RWPE2 (cell line): ENCODE measurements around the gene PSME2.

ENCODE experiments used
- ATAC-seq: fragments of 200-7000 bp; cut with Tn5 transposase; 3 replicates; pipeline ENCODE4 v1.9.1; 2021; ENCODE audit warnings: low read depth
- DNase-seq: peaks from one replicate; pipeline ENCODE4 v3.0.0-alpha.2; 2020; ENCODE audit warnings: low spot score
- H3K27ac ChIP-seq: fragments of 450-650 bp; 2 replicates; pipeline ENCODE4 v1.5.1; 2017; ENCODE audit warnings: mild to moderate bottlenecking; ENCODE audit not compliant: poor library complexity, severe bottlenecking
- H3K27me3 ChIP-seq: fragments of 250-450 bp; sonication (Bioruptor Pico); 2 replicates; pipeline ENCODE4 v1.5.1; 2021; ENCODE audit warnings: mild to moderate bottlenecking, moderate library complexity; ENCODE audit not compliant: insufficient read depth, poor library complexity, severe bottlenecking
- H3K36me3 ChIP-seq: fragments of 250-450 bp; sonication (Bioruptor Pico); 2 replicates; pipeline ENCODE4 v1.5.1; 2020; ENCODE audit warnings: low read depth, mild to moderate bottlenecking, moderate library complexity
- H3K4me1 ChIP-seq: fragments of 250-450 bp; sonication (Bioruptor Pico); 2 replicates; pipeline ENCODE4 v1.5.1; 2021; ENCODE audit warnings: mild to moderate bottlenecking, moderate library complexity; ENCODE audit not compliant: insufficient read depth, poor library complexity, severe bottlenecking
- H3K4me3 ChIP-seq: fragments of 250-450 bp; sonication (Bioruptor Pico); 2 replicates; pipeline ENCODE4 v1.5.1; 2021; ENCODE audit warnings: mild to moderate bottlenecking, moderate library complexity; ENCODE audit not compliant: severe bottlenecking
- H3K9me3 ChIP-seq: fragments of 250-450 bp; sonication (Bioruptor Pico); 2 replicates; pipeline ENCODE4 v1.5.1; 2021; ENCODE audit warnings: mild to moderate bottlenecking, moderate library complexity; ENCODE audit not compliant: severe bottlenecking
- CTCF ChIP-seq: fragments of 450-650 bp; IDR thresholded peaks from one replicate; pipeline ENCODE4 v1.5.1; 2017; ENCODE audit warnings: mild to moderate bottlenecking, moderate library complexity; ENCODE audit not compliant: poor library complexity, severe bottlenecking

Gene PSME2

GRCh38 chr14:24094841-24095270 is 51.6 kb downstream of the PSME2 start:
- peak overlapping the region; percentile 55 for H3K27ac ChIP-seq
- H3K4me1 ChIP-seq, result peaks cover 15% of the 10 kb centered on the region
- ATAC-seq, result no peak; the same call in 2 of the 3 replicates

GRCh38 chr14:24093901-24094840 is 52.2 kb downstream of the PSME2 start, which contains the start of gene PCK2:
PCK2 (plus strand) TSS chr14:24094311; CDS start chr14:24094406, 95 bp downstream.
- no peak for TF ChIP-seq CTCF
- peak within 1 kb of the TSS; percentile 55 for H3K27ac ChIP-seq
- H3K4me3 ChIP-seq, result peak within 1 kb of the TSS; percentile 88
- H3K9me3 ChIP-seq, result no peaks in the 10 kb centered on the region
- H3K27me3 ChIP-seq, result no peaks in the 10 kb centered on the region
- H3K4me1 ChIP-seq, result peaks cover 15% of the 10 kb centered on the region
- H3K36me3 ChIP-seq, result peaks cover 36% of the 10 kb centered on the region
- peak; percentile 91 for ATAC-seq
- DNase-seq, result peak; percentile 99

More at GRCh38 chr14:24094841-24095270, 51.6 kb downstream of the PSME2 start:
- TF ChIP-seq CTCF, result no peak
- no peaks in the 10 kb centered on the region for H3K27me3 ChIP-seq
- no peak for DNase-seq
- peak overlapping the region; percentile 88 for H3K4me3 ChIP-seq
- H3K9me3 ChIP-seq, result no peaks in the 10 kb centered on the region
- peaks cover 43% of the 10 kb centered on the region for H3K36me3 ChIP-seq
